ENCODE measurements around the gene TMCC1.
"Not testable (repeated sequence)": the region's sequence is repeated elsewhere in the genome, so short reads cannot be mapped to it uniquely, and the experiment has no call there.

Gene TMCC1

GRCh38 chr3:129893581-129894070 lies at the start of gene TMCC1:
Gene TMCC1, minus strand, starts transcription at chr3:129893711.
- peak; percentile 76 for DNase-seq

- no peak for DNase-seq
Measured at GRCh38 chr3:129943020-129943419, 49.5 kb upstream of the TMCC1 start.

GRCh38 chr3:129942296-129942695 lies 48.8 kb upstream of the TMCC1 start:
- peak; percentile 50 for DNase-seq

- DNase-seq: no peak
Measured at GRCh38 chr3:129940086-129940485, 46.6 kb upstream of the TMCC1 start.

GRCh38 chr3:129938140-129938930 lies 44.8 kb upstream of the TMCC1 start:
- no peak for DNase-seq

- DNase-seq: no peak
Measured at GRCh38 chr3:129937717-129938116, 44.2 kb upstream of the TMCC1 start.

GRCh38 chr3:129936757-129937156 lies 43.2 kb upstream of the TMCC1 start:
- DNase-seq: peak; percentile 59

- peak; percentile 17 for DNase-seq
Measured at GRCh38 chr3:129934234-129935123, 41.0 kb upstream of the TMCC1 start.

- DNase-seq: no peak
Measured at GRCh38 chr3:129933471-129933870, 40.0 kb upstream of the TMCC1 start.

- DNase-seq: no peak
Measured at GRCh38 chr3:129929383-129929782, 35.9 kb upstream of the TMCC1 start.

GRCh38 chr3:129927072-129927471 lies 33.6 kb upstream of the TMCC1 start:
- no peak for DNase-seq

- no peak for DNase-seq
Measured at GRCh38 chr3:129919806-129920205, 26.3 kb upstream of the TMCC1 start.

- no peak for DNase-seq
Measured at GRCh38 chr3:129919357-129919756, 25.8 kb upstream of the TMCC1 start.

GRCh38 chr3:129918461-129918860 lies 24.9 kb upstream of the TMCC1 start:
- no peak for DNase-seq

- DNase-seq: no peak
Measured at GRCh38 chr3:129917423-129918007, 24.0 kb upstream of the TMCC1 start.

- no peak for DNase-seq
Measured at GRCh38 chr3:129913618-129914017, 20.1 kb upstream of the TMCC1 start.

GRCh38 chr3:129911261-129911861 lies 17.9 kb upstream of the TMCC1 start:
- DNase-seq: no peak

GRCh38 chr3:129909235-129909634 lies 15.7 kb upstream of the TMCC1 start:
- DNase-seq: not testable (repeated sequence)

- no peak for DNase-seq
Measured at GRCh38 chr3:129908417-129908816, 14.9 kb upstream of the TMCC1 start.

GRCh38 chr3:129901272-129901671 lies 7.8 kb upstream of the TMCC1 start:
- not testable (repeated sequence) for DNase-seq

- no peak for DNase-seq
Measured at GRCh38 chr3:129897026-129897425, 3.5 kb upstream of the TMCC1 start.

- DNase-seq: peak; percentile 44
Measured at GRCh38 chr3:129892857-129893580, 492 bp downstream of the TMCC1 start.
